Stromal cell of bone marrow (primary cell): Measurements from ENCODE around the gene NUDT17.
A peak's percentile ranks its signal among the peaks of the same experiment; 100 is the strongest.

Experiments used
- DNase-seq: peaks from one replicate; pipeline ENCODE4 v3.0.0-alpha.2; 2012; ENCODE audit warnings: low read depth

NUDT17 gene

DNA sequence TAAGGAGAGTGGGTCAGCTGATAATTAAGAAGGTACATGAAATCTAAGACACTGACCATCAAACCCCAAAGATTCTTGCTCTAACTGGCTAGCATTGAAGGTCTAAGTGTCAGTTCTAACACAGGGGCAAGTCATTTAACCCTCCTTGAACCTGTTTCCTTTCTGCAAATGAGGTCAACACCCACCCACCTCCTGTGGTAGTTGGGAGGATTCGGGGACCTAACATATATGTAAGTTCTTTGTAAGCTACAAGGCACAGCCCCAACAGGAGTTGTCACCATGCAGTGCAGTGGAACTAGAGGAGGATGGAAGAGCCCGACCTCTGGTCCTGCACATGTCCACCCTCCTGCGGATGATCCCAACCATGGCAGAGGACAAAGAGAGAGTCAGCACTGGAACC lies 2.4 kb downstream of the NUDT17 start:
- DNase-seq, result no peak

DNA sequence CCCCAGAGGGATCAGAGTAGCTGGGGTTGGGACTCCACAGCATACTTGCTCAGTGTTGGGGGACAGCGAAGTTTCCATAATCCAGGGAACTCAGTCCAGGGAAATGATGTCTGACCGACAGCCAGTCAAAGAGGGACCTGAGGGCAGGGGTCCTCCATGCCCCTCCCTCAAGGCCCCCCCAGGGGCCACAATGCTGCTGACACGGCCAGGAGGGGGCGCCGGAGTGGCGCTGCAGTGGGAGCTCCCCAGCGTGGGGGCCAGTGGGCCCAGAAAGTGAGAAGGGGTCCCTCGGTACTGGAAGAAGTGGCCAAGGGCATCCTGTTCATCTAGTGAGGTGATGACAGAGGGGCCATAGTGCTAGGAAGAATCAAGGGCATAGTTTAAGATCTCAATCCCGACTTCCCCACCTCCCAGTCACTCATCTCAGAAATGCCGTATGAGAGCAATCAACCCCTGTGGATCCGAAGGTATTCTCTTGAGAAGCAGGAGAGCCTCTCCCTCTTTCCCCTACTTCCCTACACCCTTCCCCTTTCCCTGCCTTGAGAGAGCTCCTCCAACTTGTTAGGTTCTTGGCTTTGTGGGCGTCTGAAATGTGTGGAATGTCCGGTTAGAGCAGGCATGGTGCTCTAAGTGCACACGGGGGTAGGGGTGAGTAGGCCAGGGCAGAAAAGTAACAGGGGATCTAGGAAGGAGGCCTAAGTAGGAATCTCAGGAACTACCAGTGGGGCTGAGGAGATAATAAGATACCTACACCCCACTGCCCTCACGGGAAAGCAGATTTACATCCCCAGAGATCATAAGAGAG lies 4.1 kb downstream of the NUDT17 start:
- DNase-seq, result no peak

DNA sequence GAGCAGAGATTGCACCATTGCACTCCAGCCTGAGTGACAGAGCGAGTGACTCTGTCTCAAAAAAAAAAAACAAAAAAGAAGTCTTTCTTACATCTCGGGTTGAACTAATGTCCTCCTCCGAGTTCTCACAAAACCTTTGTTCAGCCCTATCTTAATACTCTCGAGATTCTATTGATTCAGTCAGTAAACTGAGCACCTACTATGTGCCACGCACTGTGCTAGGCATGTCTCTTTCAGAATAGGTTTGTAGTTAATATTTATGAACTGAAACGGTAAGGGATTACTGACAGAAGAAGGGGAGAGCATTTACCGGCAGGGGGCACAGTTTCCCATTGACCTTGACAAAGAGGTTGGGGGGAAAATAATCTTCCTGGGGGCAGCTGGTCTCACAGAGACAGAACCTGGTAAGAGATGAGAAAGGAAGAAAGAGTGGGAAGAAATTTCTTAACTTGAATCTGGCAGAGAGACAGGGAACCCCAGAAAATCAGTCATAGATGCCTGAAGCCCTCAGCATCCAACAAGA lies 10.1 kb downstream of the NUDT17 start:
- DNase-seq, result no peak

DNA sequence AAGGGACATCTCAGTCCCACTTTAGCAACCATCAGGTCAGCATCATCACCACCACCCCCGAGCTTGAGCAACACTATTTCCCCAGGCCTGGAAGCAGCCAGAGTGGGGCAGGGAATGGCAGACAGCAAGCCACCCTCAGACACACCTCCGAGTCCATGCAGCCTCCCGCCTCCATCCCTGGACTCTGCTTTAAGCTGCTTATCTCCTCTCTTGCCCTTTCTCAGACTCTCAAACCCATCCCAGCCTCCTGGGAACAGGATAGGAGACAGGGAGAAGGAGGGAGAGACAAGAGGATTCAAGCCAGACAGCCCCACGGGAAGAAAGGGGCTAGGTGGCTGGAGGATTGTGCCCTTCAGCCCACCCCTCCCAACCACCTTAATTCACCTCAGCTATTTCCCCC lies 11.7 kb downstream of the NUDT17 start:
- DNase-seq, result no peak

DNA sequence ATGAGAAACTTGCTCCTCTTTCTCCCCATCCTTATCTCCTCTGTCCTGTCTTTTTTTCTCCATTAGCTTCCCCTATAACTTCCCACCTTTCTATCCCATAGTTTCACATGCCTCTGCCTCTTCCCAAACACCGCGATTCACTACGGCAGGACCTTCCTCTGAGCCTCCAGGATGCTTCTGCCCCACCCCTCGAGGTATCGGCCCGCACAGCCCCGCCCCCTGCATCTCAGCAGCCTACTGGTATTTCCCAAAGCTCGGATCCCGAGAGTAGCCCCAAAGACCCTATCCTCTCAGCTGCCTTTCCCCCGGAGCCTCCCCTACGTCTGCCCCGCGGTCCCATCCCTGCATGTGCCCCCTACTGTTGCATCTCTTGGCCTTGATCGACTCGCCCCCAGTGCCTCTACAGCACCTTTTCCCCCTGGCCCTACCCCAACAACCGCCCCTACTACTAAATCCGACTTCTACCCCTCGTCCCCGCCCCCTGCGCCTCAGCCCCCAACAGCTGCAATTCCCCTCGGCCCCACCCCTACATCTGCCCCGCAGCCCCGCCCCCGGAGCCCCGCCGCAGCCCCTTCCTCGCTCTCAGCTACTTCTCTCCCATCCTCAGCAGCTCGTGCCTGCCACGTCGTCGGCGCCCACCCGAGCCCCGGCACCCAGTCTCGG lies 12.9 kb downstream of the NUDT17 start:
- no peak for DNase-seq

DNA sequence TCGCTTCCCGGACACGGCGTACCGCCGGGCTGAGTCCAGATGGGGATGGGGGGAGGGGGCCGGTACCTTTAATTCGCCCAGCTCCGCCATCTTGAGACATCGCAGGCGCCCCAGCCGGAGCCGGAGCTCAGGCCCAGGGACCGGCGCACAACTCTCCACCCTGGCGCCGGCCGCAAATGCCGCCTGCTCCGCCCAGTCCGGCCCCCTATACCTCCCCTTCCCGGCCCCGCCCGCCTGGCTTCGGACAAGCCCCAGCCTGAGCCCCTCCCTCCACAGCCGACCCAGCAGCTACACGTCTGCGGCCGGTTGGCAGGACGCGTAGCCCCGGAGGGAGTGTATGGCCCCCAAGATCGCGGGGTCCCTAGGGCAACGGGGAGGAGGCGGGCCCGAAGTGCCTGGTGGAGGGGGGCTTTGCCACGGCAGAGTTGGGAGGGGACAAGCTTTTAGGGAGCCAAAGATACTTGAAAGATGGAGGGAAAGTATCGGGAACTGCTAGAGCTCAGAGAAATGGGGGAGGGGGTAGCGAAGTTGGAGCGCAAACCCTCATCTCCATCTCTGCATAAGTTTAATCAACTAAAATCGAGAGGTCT lies 13.6 kb downstream of the NUDT17 start, which contains the start of gene PIAS3:
Gene PIAS3 (minus strand): TSS at position 181 of the 590 bp plus-strand sequence. CDS start 91 bp downstream, at position 90.
- DNase-seq, result peak; percentile 91

DNA sequence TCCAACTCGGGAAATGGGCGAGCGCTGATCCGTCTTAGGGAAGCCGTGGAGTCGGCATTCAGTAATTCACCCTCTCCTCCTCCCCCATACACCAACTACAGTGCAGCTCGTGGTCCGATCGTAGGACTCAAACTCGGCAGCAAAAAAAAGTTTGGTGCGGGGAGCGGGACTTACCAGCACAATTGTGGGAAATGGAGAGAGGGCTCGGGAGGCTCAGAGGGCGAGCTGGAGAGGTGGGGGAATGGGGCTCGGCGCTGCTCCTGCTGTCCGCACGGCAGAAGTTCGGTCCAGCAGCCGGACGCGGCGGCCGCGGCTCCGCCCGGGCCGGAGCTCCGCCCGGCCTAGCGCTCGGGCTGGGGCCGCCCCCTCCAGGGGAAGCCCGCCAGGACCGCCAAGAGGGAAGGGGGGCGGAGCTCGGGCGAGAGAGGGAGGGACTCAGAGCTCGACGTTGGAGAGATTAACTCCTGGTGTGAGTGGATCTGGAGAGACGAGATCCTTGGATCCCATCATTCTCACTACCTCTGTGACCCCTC lies 14.1 kb downstream of the NUDT17 start:
- peak; percentile 87 for DNase-seq

DNA sequence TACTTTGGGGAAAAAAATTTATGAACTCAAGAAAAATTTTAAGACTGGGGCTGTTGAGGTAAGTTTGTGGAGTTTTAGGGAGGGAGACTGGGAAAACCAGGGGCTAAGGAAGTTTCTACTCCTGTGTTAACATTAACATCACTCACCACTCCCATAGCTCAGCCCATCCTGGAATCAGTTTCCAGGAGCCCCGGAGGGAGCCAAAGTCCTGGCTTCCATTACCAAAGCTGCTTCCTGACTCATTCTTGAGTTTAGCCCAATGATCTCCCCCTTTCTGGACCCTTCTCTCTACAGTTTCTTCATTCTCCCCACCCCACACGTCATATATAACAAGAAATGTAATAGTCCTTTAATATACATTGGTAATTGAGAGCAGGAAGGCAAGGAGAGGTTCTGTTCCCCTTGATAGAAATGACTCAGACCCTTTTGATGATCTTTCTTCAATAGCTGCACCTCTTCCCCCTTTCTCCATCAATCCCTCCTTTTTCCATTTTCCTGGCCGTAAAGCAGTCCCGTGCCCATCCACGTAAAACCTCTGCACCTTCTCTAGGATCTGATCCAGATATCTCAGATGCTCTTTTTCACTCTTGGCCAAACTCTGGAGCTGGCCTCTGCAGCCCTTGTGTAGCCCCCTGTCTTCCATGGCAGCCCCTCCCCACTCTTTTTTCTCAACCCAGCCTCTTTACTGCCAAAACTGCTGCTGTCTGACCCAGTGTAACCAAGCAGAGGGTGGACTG lies 18.0 kb downstream of the NUDT17 start:
- DNase-seq, result no peak

DNA sequence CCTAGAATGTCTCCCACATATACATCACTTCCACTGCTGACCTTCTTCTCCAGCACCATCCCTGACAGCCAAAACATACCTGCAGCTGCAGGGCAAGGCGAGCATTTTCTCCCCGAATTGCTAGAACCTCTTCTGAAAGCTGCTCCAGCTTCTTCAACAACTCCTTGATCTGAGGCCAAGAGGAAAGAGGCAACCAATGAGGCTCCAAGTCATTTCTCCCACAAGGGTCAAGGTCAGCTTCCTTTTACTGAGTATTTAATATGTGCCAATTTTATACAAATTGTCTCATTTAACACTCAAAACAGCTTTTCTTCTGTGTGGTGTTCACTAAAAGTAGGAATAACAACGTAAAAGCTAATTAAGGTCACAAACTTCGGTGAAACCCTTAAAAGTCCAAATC lies 22.8 kb downstream of the NUDT17 start:
- DNase-seq, result no peak

DNA sequence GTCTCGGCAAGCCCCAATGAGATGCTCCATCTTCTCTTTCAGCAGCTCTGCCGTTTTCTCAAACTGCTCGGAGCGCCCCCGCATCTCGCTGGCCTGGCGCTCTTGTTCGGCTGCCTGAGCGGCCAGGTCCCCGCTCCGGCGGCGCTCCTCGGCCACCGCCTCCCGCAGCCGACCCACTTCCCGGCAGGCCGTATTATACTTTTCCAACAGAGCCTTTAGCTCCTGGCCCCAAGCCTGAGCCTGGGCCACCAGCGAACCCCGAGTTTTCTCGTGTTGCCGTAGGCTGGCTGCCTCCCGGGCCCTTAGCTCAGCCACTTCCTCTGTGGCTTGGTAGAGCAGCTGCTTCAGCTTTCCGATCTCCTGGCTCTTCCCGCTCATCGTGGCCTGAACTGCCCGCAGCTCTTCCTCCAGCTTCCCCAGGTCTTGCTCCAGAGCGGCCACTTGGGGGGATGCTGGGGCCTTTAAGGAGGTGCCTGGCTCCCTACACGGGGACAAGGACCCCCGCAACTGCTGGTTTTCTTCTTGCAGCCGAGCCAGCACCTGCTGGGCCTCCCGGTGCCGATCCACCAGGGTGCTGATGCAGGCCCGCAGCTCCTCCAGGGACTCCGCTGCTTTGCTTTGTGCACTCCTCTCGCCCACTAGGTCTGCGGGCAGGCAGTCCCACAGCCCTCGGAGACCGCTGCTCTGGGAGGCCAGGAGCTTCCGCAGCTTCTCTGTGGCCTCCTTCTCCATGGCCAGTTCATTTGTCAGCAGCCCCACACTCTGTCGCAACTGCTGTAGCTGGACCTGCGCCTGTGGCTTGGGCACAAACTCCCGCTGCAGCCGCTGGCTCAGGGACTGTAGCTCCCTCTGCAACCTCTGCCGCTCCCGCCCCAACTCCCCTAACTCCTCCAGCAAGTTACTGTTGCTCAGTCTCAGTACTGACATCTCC lies 26.8 kb downstream of the NUDT17 start:
- DNase-seq, result peak; percentile 24

DNA sequence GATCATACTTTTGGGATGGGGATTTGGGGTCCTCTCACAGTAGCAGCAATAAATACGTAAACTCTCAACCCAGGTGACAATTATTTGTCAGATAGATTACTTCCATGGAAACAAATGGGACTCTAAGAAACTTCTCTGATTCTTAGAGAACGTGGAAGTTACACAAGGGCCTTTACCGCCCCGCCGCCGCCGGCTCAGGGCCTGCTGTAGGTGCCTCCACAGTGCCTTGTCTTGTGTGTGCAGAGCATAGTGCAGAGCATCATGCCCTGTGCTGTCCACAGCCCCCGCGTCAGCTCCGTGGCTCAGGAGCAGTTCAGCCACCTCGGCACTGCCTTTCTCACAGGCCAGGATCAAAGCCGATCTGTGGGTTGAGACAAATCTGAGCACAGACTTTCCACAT lies 29.2 kb downstream of the NUDT17 start:
- no peak for DNase-seq

DNA sequence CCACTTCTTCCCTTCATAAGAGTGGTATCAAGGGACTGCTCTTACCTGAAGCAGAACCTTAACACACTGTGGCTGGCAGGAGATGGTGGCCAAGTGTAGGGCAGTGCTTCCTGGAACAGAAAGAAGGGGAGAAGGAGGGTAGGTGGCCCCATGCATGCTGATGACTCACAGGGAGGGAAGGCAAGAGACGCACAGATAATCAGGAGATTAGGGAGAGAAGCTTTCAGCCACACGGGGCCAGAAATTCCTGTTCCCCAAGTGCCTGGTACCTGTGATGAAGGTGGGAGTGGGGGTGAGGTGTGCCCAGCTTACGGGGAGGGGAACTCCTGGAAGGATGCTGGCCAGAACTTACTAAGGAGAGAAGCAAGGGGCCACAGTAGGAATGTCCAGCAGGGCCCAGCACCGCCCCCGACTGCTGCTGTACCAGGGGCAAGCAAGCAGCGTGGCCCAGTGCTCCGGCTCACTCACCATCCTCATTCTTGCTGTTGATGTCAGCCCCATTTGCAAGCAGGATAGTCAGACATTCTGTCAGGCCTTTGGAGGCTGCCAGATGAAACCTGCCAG lies 32.6 kb downstream of the NUDT17 start:
- no peak for DNase-seq

DNA sequence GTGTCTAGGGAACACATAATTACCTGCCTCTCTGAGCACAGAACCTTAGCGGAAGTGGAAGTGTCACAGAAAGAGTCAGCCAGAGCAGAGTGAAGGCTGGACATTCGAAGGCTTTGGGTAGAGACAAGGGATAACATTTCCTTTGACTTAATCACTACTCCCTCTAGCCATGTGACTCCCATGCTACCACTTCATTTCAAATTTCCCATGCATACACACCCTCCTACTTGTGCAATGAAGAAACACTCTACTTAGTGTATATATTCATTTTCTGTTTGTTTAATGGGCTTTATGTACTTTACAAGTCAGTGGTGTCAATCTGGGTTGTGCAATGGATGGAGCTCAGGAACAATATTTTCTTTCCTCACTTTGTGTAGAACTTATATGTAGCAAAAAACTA lies 33.3 kb downstream of the NUDT17 start:
- no peak for DNase-seq

DNA sequence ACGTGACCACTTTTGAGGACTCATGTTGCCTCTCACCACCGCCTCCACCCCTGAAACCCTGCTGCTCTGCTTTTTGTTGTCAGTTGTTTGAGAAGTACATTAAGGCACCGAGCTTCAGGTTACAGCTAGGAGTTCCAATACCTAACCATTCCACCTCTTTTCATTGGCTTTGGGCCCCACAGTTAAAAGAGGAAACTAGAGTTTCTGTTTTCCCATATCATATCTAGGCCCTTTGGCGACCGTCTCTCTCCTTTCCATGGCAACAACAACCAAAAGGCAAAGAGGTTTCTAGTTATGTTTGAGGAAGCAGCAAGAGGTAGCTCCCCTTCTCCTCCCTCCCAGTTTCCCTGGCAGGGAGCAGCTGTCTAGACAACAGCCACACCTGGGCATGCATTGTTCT lies 34.3 kb downstream of the NUDT17 start:
- no peak for DNase-seq

DNA sequence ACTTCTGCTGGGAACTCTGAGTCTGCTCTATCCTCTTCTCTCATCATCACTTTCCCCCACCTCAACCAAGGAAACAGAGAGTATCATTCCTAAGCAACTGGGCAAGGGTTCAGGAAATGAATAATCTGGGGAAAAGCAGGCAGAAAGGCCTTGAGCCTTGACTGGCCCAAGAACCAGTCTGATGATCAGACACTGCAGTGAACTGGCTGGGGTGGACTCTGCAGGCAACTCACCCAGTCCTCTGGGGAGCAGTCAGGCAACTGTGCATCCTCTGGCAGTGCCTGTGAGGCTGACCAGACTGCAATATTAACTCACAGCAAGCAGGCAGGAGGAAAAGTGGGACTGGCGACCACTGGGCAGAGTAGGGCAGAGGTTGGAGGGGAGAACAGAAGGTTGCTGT lies 39.2 kb downstream of the NUDT17 start:
- DNase-seq, result peak; percentile 82

DNA sequence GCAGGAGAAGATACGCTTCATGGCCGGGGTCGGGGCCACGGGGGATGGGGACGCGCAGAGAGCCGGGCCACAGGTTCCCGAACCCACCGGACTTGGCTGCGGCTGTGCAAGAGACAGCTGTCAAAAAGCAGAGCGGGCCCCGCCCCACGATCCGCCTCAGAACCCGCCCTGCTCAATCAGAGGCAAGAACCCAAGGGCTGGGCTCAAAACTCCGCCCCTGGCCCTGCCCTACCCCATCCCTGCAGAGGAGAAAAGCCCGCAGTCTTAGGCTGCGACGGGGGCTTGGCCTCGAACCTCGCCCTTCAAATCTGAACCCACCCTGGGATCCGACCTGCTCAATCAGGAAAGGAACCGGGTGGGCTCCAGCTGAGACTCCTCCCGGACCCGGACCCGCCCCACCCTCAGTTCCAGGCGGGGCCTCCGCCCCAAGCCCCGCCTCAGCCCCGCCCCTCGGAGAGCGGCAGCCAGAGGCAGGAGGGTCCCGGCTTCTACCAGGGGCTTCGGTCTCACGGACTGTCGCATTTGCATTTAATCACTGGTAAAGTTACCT lies 40.4 kb downstream of the NUDT17 start, which contains the start of gene ANKRD35:
Gene ANKRD35 (minus strand): TSS at position 129 of the 550 bp plus-strand sequence. CDS start 108 bp downstream, at position 21.
- peak; percentile 45 for DNase-seq

DNA sequence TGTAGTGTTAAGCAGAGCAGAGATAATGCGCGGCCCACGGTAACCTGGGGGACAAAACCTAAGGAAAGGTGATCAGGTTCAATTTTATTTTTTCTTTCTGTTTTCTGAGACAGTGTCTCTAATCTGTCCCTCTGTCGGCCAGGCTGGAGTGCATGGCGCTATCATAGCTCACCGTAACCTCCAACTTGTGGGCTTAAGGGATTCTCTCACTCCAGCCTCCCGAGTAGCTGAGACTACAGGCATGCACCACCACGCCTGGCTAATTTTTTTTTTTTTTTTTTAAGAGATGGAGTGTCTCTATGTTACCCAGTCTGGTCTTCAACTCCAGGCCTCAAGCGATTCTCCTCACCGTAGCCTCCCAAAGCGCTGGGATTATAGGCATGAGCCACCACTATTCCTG lies 41.0 kb downstream of the NUDT17 start:
- no peak for DNase-seq

DNA sequence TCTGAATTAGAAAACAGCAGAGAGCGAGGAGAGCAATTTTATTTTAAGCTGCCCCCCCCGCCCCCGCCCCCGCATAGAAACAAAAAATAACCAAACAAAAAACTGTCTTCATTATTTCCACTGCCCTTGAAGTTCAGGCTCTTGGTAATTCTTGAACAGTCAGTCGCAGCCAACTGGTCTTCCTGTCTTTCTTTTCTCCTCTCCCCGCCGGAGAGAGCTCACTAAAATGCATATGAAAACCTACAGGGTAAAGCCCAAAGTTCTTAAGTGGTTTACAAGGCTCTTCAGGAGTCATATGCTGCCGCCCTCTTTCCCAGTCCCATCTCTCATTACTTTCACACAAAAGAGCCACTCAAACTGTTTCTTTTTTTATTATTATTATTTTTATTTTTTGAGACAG lies 41.4 kb downstream of the NUDT17 start:
- DNase-seq, result no peak

DNA sequence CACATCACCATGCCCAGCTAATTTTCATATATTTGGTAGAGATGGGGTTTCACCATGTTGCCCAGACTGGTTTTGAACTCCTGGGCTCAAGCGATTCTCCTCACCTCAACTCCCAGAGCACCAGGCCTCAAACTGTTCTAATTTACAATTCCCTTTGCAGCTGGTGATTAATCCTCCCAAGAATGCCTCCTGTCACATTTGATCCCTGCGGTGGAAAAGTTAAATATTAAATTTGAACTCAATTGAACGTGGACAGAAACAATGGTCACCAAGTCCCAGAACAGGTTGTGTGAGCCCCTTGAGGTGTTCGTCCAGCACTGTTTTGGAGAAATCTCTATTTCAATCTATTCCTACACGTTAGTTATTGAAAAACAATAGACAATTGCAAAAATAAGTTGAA lies 42.2 kb downstream of the NUDT17 start:
- no peak for DNase-seq

DNA sequence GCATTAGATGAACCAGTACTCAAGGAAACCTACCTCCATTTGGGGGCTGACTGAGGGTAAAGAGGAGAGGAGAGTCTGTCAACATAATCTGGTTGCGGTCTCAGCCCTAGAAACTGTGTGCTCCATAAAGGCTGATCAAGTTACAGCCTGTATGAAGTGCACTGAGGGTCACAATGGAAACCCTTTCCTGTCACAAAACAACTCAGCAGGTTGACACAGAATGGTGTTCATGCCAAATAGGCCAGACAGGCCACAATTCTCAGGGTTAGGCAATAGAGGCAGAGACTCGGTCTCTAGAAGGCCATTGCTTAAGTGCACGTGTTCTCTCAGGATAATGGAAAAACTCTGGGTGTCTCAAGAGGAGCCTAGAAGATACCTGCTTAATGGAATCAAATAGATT lies 44.3 kb downstream of the NUDT17 start:
- DNase-seq, result no peak
